GM18909 (cell line): ENCODE results near the gene MAPK8IP3.

Experiments used
- ATAC-seq: cut with Tn5 transposase; IDR thresholded peaks from one replicate; pipeline ENCODE4 v1.9.1; 2021; ENCODE audit warnings: mild to moderate bottlenecking; ENCODE audit not compliant: unreplicated experiment, poor library complexity

The MAPK8IP3 gene

DNA sequence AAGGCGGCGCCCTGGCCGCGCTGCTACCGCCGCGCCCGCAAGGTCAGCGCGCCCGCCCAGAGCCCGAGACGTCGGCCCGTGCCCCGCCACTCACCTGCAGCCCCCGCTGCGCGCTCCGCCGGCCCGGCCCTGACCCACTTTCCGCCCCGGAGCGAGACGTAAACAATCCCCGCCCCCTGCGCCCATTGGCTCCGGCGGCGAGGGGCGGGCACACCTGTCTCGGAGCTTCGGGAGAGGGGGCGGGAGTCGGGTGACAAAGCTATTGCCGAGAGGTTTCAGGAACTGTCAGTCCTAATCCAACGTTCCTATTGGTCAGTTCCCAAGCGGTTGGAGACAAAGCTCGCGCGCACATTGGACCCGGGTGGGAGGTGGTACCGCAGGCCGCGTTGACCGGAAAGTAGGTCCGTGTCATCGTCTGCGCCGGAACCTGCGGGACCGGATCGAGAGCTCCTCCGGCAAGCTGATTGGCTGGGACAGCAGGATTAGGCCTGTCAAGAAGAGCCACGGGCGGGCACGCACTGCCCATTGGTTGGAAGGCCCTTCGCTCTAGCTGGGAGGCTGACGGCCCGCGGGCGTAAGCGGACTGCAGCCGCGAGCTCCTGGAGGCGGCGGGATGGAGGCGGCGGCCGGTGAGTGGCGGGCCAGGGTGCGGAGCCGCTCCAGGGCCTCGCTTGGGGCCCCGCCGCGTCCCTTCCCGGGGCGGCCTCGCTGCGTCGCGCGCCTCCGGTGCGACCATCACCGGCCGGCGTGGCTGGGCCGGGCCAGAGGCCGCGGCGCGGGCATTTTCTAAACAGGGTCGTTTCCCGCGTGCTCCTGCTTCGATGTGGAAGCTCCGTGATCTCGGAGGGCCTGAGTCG lies 76.6 kb downstream of the MAPK8IP3 start, which contains the start of the genes NUBP2 and SPSB3:
Gene NUBP2 (plus strand): TSS at position 553 of the 857 bp plus-strand sequence. CDS start 61 bp downstream, at position 614.
Gene SPSB3 (minus strand): TSS at position 164 of the 857 bp plus-strand sequence. CDS start 1,088 bp downstream, outside the sequence.
- peak; percentile 80 for ATAC-seq

- ATAC-seq = no peak
These were observed 79.2 kb downstream of the MAPK8IP3 start for GRCh38 chr16:1784977-1785845.

GRCh38 chr16:1785846-1786170 lies 79.8 kb downstream of the MAPK8IP3 start:
- no peak for ATAC-seq

DNA sequence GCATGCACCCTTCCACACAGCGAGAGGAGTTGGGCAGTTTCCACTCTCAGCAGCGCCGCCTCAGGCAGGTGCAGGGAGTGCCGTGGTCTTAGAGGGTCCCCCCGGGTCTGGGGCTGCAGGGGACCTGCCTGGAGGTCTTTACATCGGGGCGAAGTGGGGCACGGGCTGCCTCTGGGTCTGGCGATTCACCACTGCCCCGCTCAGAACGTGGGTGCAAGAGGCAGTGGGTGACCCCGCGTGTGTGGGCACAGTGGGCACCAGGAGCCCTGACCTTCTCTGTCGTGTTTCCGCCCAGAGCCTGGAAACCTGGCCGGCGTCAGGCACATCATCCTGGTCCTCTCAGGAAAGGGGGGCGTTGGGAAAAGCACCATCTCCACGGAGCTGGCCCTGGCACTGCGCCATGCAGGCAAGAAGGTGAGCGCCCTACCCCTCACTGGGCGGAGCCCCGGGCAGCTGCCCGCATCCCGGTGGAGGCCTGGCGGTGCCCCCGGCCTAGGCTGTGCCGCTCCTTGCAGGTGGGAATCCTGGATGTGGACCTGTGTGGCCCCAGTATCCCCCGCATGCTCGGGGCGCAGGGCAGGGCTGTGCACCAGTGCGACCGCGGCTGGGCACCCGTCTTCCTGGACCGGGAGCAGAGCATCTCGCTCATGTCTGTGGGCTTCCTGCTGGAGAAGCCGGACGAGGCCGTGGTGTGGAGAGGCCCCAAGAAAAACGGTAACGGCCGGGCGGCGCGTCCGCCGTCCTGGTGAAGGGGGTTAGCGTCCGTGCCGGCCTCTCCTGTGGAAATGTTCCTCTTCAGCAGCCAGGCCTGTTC lies 80.5 kb downstream of the MAPK8IP3 start:
- no peak for ATAC-seq

DNA sequence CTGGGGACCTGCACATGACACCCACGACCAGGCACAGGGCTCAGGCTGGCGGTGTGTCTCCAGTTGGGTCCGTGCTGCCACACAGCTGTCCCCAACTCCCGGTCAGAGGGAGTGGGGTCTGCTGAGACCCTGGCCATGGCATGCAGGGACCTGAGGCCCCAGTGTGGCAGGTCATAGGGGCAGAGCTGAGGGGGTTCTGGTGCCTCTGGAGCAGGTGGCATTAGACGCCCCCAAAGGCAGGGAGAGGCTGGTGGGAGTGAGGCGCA lies 81.0 kb downstream of the MAPK8IP3 start:
- ATAC-seq = no peak

GRCh38 chr16:1787322-1788094 lies 81.5 kb downstream of the MAPK8IP3 start:
- ATAC-seq = no peak

GRCh38 chr16:1788095-1788707 lies 82.2 kb downstream of the MAPK8IP3 start:
- no peak for ATAC-seq

DNA sequence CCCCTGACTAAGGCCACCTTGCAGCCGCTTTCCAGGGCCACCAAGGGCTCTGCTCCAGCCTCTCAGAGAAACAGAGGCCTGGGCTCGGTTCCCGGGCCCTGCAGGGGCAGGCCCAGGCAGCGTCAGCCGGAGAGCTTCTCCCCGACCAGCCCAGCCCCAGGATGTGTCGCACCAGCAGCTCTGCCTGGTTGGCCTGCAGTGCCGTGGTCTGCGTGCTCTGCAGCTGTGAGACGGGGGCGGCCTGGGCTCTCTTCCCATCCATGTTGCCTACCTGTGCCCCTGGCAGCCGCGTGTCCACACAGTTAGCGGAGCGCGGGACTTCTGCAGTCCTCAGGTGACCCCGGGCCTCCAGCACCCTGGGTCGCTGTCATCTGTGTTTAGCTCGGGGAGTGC lies 82.7 kb downstream of the MAPK8IP3 start:
- ATAC-seq = no peak

DNA sequence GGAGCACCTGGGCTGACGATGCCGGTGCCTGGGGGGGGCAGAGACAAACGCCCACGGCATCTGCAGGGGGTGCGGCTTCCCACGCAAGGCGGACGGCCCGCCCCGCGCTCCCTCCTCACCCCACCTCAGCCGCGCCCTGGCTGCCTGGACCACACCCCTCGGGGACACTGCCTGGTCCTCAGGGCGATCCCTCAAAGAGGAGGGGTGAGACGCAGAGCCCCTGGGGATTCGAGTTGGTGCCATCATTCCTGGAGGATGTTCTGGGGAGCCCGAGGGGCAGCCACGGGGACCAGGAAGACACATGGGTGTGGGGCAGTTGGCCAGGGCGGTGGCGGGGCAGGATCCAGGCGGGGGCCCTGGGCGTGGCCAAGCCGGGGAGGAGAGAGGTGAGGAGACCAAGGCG lies 83.6 kb downstream of the MAPK8IP3 start:
- no peak for ATAC-seq

DNA sequence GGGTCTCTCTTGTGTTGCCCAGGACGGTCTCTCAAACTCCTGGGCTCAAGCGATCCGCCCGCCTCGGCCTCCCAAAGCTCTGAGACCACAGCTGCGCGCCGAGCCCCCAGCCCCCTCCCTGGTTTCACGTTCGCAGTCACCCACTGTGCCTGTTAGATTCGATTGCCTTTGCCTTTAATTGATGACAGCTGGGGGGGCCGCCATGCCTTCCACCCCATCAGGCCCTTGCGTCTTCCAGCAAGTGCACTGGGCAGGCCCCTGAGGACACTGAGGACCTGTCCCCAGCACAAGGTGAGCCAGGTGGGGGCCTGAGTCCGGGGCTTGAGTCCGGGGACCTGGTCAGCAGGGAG lies 84.2 kb downstream of the MAPK8IP3 start:
- no peak for ATAC-seq

DNA sequence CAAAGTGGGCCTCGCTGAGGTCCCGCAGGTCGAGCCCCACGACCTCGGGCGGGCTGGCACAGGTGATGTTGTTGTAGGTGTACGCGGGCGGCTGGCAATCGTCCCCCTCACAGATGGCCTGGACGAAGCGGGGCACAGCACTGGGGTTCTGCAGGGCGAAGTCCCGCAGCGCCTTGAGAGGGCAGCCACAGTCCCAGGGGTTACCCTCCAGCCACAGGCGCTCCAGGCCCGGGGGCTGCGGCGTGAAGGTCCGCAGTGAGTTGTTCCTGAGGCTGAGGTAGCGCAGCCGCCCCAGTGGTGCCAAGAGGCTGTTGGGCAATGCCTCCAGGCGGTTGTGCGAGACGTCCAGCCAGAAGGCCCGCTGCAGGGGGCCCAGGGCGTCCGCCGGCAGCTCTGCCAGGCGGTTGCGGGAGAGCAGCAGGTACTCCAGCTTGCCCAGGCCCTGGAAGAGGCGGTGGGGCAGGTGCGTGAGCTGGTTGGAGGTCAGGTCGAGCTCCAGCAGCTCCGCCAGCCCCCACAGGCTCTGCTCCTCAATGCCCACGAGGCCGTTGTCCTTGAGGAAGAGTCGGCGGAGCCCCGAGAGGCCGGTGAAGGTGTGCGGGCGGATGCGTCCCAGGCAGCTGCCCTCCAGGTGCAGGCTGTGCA lies 84.7 kb downstream of the MAPK8IP3 start:
- no peak for ATAC-seq

DNA sequence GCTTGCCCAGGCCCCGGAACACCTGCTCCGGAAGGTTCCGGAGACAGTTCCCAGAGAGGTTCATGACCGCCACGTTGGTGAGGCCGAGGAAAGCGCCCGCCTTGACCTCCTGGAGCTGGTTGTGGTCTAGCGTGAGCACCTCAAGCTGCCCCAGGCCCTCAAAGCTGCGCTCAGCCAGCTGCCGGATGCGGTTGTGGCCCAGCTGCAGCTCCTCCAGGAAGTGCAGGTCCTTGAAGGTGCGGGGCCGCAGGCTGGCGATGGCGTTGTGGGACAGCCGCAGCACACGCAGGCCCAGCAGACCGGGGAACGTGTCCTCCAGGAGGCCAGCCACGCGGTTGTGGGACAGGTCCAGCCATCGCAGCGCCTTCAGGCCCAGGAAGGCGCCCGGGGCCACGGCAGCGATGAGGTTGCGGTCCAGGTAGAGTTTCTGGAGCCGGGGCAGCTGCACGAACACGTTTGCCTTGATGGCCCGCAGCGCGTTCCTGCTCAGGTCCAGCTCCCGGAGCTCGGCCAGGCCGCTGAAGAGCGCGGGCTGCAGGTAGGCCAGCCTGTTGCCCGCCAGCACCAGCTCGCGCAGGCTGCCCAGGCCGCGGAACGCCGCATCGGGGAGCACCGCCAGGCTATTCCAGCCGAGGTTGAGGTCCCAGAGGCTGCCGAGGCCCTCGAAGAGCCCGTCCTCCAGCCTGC lies 85.4 kb downstream of the MAPK8IP3 start:
- no peak for ATAC-seq

GRCh38 chr16:1791943-1792812 lies 86.2 kb downstream of the MAPK8IP3 start:
- ATAC-seq = no peak

GRCh38 chr16:1792836-1793577 lies 87.0 kb downstream of the MAPK8IP3 start:
- no peak for ATAC-seq

GRCh38 chr16:1793578-1794220 lies 87.7 kb downstream of the MAPK8IP3 start, which contains the start of gene IGFALS:
Gene IGFALS (minus strand): TSS chr16:1793705. CDS start chr16:1793652, 53 bp downstream.
- no peak for ATAC-seq

- ATAC-seq = no peak
These were observed 88.4 kb downstream of the MAPK8IP3 start for GRCh38 chr16:1794221-1794871.
